Heart left ventricle (tissue), 13 donors: ENCODE measurements around the gene AXIN1.

Source experiments
- CTCF ChIP-seq, 12 donors: fragments of 200-600 bp; sonication (generic) in 4 of 12; IDR thresholded peaks; one replicate each; pipeline versions ENCODE4 v1.5.0 to v1.8.0; 2018 to 2022; ENCODE audit warnings: antibody characterized with exemption in 12 of 12, mild to moderate bottlenecking in 5 of 12
- POLR2A ChIP-seq, 2 donors: fragments of 450-650 bp; IDR thresholded peaks; one replicate each; pipeline ENCODE4 v1.6.1; 2017; ENCODE audit warnings: antibody characterized with exemption in 2 of 2, mild to moderate bottlenecking in 2 of 2, moderate library complexity in 2 of 2
- donor health status: ischemic (EF 13 %, LVEDD 7.1; RV severe dilation, severe dysfunction).
- donor health status: DM: no; HTN: yes; CAD: no.
- donor health status: DM: no; HTN: no; CAD: no.
- donor health status: ischemic (EF 25% LVEDD 6.9; RV normal size, moderate dysfunction).
- donor health status: ischemic (EF 25% LVEDD 5.7; RV mildly dilated, moderate dysfunction).
- donor health status: ischemic (EF 35%, LVEDD 5.7; RV mildly dilated, moderate dysfunction).
- donor health status: nonischemic (EF 11% LVEDD 7.7; RV severe dilation, severe dysfunction).
- donor health status: DM: yes; HTN: yes; CAD: no.
- donor health status: PGD.
- donor health status: ischemic (EF 29% LVEDD 5.4; RV normal size, mild dysfunction).
- donor health status: nonischemic (EF 23%, LVEDD 6.1; RV moderate dilation, normal function).

GRCh38 chr16:296806-297510, 55.6 kb downstream of the AXIN1 start:
- TF ChIP-seq CTCF (IDR thresholded peaks at IDR 0.05) = no peak
- no peak for TF ChIP-seq POLR2A (IDR thresholded peaks at IDR 0.05)
